HL-60 (cell line): ENCODE measurements around the gene MRPL2.

ENCODE experiments used
- POLR2AphosphoS5 ChIP-seq: IDR thresholded peaks from 2 replicates; pipeline ENCODE4 v1.6.1; 2012; ENCODE audit warnings: low read depth
- SPI1 ChIP-seq: IDR thresholded peaks from 2 replicates; pipeline ENCODE4 v1.6.1; 2012; ENCODE audit warnings: low read depth, mild to moderate bottlenecking, borderline replicate concordance
- TF ChIP-seq, protein P1 (sequence below): IDR thresholded peaks from one replicate; pipeline ENCODE4 v1.5.1; 2011; ENCODE audit warnings: low read length, control low read depth, inconsistent platforms; ENCODE audit not compliant: insufficient read depth

DNA sequence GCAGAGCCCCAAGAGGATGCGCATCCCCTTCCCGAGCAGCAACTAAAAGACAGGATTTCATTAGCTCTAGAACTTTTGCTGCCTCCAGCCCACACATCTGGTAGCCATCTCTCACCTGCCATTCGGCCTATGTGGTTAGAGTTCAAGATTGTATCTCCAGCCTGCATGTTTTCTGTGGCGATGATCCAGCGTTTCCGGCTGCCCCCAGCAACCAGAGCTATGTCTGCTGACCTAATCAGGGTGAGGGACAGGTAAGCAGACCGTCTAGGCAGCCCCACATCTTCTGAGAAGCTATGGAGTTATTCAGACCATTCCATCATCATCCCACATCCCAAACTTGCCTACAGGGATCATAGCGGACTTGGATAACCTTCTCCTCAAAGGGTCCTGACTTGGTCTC, 3.3 kb downstream of the MRPL2 start:
- TF ChIP-seq, protein P1, sequence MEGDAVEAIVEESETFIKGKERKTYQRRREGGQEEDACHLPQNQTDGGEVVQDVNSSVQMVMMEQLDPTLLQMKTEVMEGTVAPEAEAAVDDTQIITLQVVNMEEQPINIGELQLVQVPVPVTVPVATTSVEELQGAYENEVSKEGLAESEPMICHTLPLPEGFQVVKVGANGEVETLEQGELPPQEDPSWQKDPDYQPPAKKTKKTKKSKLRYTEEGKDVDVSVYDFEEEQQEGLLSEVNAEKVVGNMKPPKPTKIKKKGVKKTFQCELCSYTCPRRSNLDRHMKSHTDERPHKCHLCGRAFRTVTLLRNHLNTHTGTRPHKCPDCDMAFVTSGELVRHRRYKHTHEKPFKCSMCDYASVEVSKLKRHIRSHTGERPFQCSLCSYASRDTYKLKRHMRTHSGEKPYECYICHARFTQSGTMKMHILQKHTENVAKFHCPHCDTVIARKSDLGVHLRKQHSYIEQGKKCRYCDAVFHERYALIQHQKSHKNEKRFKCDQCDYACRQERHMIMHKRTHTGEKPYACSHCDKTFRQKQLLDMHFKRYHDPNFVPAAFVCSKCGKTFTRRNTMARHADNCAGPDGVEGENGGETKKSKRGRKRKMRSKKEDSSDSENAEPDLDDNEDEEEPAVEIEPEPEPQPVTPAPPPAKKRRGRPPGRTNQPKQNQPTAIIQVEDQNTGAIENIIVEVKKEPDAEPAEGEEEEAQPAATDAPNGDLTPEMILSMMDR, result no peak
- TF ChIP-seq POLR2AphosphoS5 (no peak), SPI1 (no peak)
